ENCODE measurements around the gene ITGA11.

- TF ChIP-seq CTCF (conservative IDR thresholded peaks at IDR 0.05; ENCODE audit: low read depth, low read length): no peak
- no peak for TF ChIP-seq EZH2 (IDR thresholded peaks at IDR 0.05; ENCODE audit: low read length, unreplicated experiment)
- TF ChIP-seq EZH2phosphoT487 (IDR thresholded peaks at IDR 0.05; ENCODE audit: borderline replicate concordance, low read length): no peak
These were observed 166.3 kb downstream of the ITGA11 start for GRCh38 chr15:68265674-68266073.

All from PC-3 (cell line).